HepG2 (cell line): Measurements from ENCODE around the gene FOXK2. TPM values are rescaled to one million over a fixed set of nuclear protein-coding genes. Genes with fewer than 3 reads are reported as not detected.

Source experiments
- ATAC-seq: fragments of 200-7000 bp; cut with Tn5 transposase; 3 replicates; pipeline ENCODE4 v1.9.1; 2020; ENCODE audit warnings: mild to moderate bottlenecking, moderate library complexity
- BruUV-seq: library from RNA; stranded (reverse); fragments of 400-500 nt; replicated peaks from 2 replicates; lab custom pipeline; 2021; lab: Mats Ljungman, UMichigan
- CTCF ChIA-PET: fragments of 300-600 bp; formaldehyde crosslinking; extraction: SDS; loops from one replicate; lab custom pipeline; 2021; ENCODE audit warnings: low total read pairs, inconsistent platforms, low intra/inter-chr PET ratio; lab: Yijun Ruan, JAX
- POLR2A ChIA-PET: fragments of 350-600 bp; sonication (Branson Sonifier 250); formaldehyde crosslinking; loops from one replicate; lab custom pipeline; 2020; ENCODE audit warnings: antibody characterized with exemption, inconsistent platforms; lab: Yijun Ruan, JAX
- DNase-seq: peaks from one replicate; pipeline ENCODE4 v3.0.0-alpha.2; 2015; ENCODE audit warnings: low spot score
- FAIRE-seq: peaks from 3 replicates; lab custom pipeline; 2011; peaks lifted over from hg19 to GRCh38; lab: Jason Lieb, UNC
- H2AFZ ChIP-seq: one replicate; pipeline ENCODE4 v1.6.1; 2011; ENCODE audit warnings: low read length, inconsistent platforms
- H3K27ac ChIP-seq: fragments of 300-600 bp; 3 replicates; pipeline ENCODE4 v1.8.0; 2011; ENCODE audit warnings: mixed run types, mild to moderate bottlenecking, mixed read lengths, low read length, inconsistent platforms; ENCODE audit not compliant: insufficient read depth; ENCODE audit errors: extremely low read length
- H3K27me3 ChIP-seq, 2 experiments: fragments of 200-600 bp in 1 of 2; 2 replicates in 1 of 2; 3 replicates in 1 of 2; pipeline versions ENCODE4 v1.6.0 to v1.8.0; 2011; ENCODE audit warnings: low read length in 2 of 2, mild to moderate bottlenecking in 2 of 2, moderate library complexity in 2 of 2, inconsistent platforms in 1 of 2; ENCODE audit not compliant: insufficient read depth in 2 of 2, control insufficient read depth in 1 of 2
- H3K36me3 ChIP-seq, 2 experiments: fragments of 200-600 bp in 1 of 2; replicated peaks in 1 of 2; 2 replicates in 1 of 2; 3 replicates in 1 of 2; pipeline versions ENCODE4 v1.5.1 to v1.8.0; 2011; ENCODE audit warnings: low read length in 2 of 2, inconsistent platforms in 1 of 2; ENCODE audit not compliant: insufficient read depth in 2 of 2, control insufficient read depth in 1 of 2
- H3K4me1 ChIP-seq: 2 replicates; pipeline ENCODE4 v1.5.1; 2012; ENCODE audit warnings: low read length, inconsistent platforms; ENCODE audit not compliant: insufficient read depth
- H3K4me2 ChIP-seq: 2 replicates; pipeline ENCODE4 v1.6.0; 2011; ENCODE audit warnings: low read depth, low read length, inconsistent platforms
- H3K4me3 ChIP-seq, 3 experiments: fragments of 200-600 bp in 1 of 3; sonication (generic), shearing (Covaris generic) in 1 of 3; replicated peaks in 1 of 3; 2 replicates each; pipeline ENCODE4 v1.5.1; 2011 to 2016; ENCODE audit warnings: low read length in 3 of 3, inconsistent platforms in 2 of 3, low read depth in 2 of 3, mild to moderate bottlenecking in 2 of 3, control low read depth in 1 of 3, mixed read lengths in 1 of 3; ENCODE audit not compliant: insufficient read depth in 1 of 3
- H3K79me2 ChIP-seq: one replicate; pipeline ENCODE4 v1.6.1; 2011; ENCODE audit warnings: low read length, inconsistent platforms; ENCODE audit not compliant: insufficient read depth
- H3K9ac ChIP-seq: 2 replicates; pipeline ENCODE4 v1.6.0; 2011; ENCODE audit warnings: mild to moderate bottlenecking, low read depth, low read length, inconsistent platforms; ENCODE audit not compliant: insufficient read depth
- H3K9me3 ChIP-seq: 2 replicates; pipeline ENCODE4 v1.5.1; 2012; ENCODE audit warnings: mild to moderate bottlenecking, low read length
- H4K20me1 ChIP-seq: 2 replicates; pipeline ENCODE4 v1.6.0; 2011; ENCODE audit warnings: inconsistent platforms, mild to moderate bottlenecking, low read length, moderate library complexity; ENCODE audit not compliant: insufficient read depth
- CSRNP2 ChIP-seq: sonication (generic); formaldehyde crosslinking; conservative IDR thresholded peaks from 2 replicates; pipeline ENCODE4 v1.8.0; 2022; ENCODE audit warnings: low read depth, missing genetic modification reagents
- DRAP1 ChIP-seq: IDR thresholded peaks from 2 replicates; pipeline ENCODE4 v1.6.1; 2016; ENCODE audit warnings: missing genetic modification reagents, missing compliant biosample characterization
- ESRRA ChIP-seq: sonication (generic); formaldehyde crosslinking; IDR thresholded peaks from 2 replicates; pipeline ENCODE4 v1.5.1; 2020; ENCODE audit warnings: mild to moderate bottlenecking, low read depth, missing genetic modification reagents
- GATAD1 ChIP-seq: IDR thresholded peaks from 2 replicates; pipeline ENCODE4 v1.6.1; 2016; ENCODE audit warnings: missing genetic modification reagents, missing compliant biosample characterization
- SRF ChIP-seq: IDR thresholded peaks from 2 replicates; pipeline ENCODE4 v1.6.1; 2011; ENCODE audit warnings: mild to moderate bottlenecking, low read depth, low read length, moderate library complexity
- ZFP37 ChIP-seq: sonication (generic); formaldehyde crosslinking; IDR thresholded peaks from 2 replicates; pipeline ENCODE4 v1.4.0; 2020; ENCODE audit warnings: missing genetic modification reagents, borderline replicate concordance
- ZKSCAN5 ChIP-seq: sonication (generic); formaldehyde crosslinking; IDR thresholded peaks from 2 replicates; pipeline ENCODE4 v1.5.1; 2020; ENCODE audit warnings: mild to moderate bottlenecking, missing genetic modification reagents
- ZNF180 ChIP-seq: sonication (generic); formaldehyde crosslinking; IDR thresholded peaks from 2 replicates; pipeline ENCODE4 v1.4.0; 2020; ENCODE audit warnings: low read depth, missing genetic modification reagents, borderline replicate concordance
- ZNF496 ChIP-seq: sonication (generic); formaldehyde crosslinking; IDR thresholded peaks from 2 replicates; pipeline ENCODE4 v1.8.1; 2023; ENCODE audit warnings: mild to moderate bottlenecking, moderate library complexity, missing genetic modification reagents; ENCODE audit not compliant: insufficient replicate concordance
- ZNF704 ChIP-seq: sonication (generic); formaldehyde crosslinking; IDR thresholded peaks from 2 replicates; pipeline ENCODE4 v1.8.1; 2023; ENCODE audit warnings: mild to moderate bottlenecking, inconsistent platforms, moderate library complexity, missing genetic modification reagents, borderline replicate concordance
- ZNF816 ChIP-seq: sonication (generic); formaldehyde crosslinking; IDR thresholded peaks from 2 replicates; pipeline ENCODE4 v1.8.0; 2022; ENCODE audit warnings: missing genetic modification reagents, mild to moderate bottlenecking, borderline replicate concordance
- in situ Hi-C: cut with HindIII; loops from 2 replicates; pipeline ENCODE4 v1.10.0; 2017; ENCODE audit warnings: low pct_unique_long_range_greater_than_20kb; ENCODE audit not compliant: extremely low pct_ligation_motif_present
- intact Hi-C: fragments of 100-400 bp; cut with micrococcal nuclease; formaldehyde crosslinking; loops from one replicate; pipeline ENCODE4 v1.10.0; 2022; ENCODE audit not compliant: unreplicated experiment
- polyA plus RNA-seq, 8 experiments: library from polyadenylated mRNA; depleted of rRNA in 3 of 8; stranded (reverse) in 7 of 8; unstranded in 1 of 8; fragments of >200 nt; fragmentation: Illumina TruSeq in 4 of 8; extraction: Trizol in 4 of 8; gene quantifications; 2 replicates each; pipeline versions ENCODE4 v1.2.1 to v1.2.3, GENCODE V29; 2011 to 2016; ENCODE audit warnings: low read depth in 4 of 8, missing spikeins in 1 of 8, mixed read lengths in 1 of 8; ENCODE audit not compliant: insufficient read depth in 1 of 8
- total RNA-seq, 5 experiments: library from RNA; depleted of rRNA; stranded (reverse); fragments of >200 nt; fragmentation: Illumina TruSeq; extraction: Trizol; gene quantifications; 2 replicates each; pipeline ENCODE4 v1.2.3, GENCODE V29; 2016; ENCODE audit warnings: low read depth in 1 of 5

FOXK2 gene
- total and polyA plus RNA-seq, 2 of the 13 experiments (the other 11 are each of a cell fraction or from before 2014, with no cell fraction given), result 67.1 to 67.2 TPM

GRCh38 chr17:82633343-82633742 is 113.8 kb downstream of the FOXK2 start:
- no peak overlapping the region for H2AFZ ChIP-seq
- H3K27me3 ChIP-seq, result no peaks in the 10 kb centered on the region
- H3K4me3 ChIP-seq, result no peak overlapping the region
- peaks cover 86% of the 10 kb centered on the region for H3K79me2 ChIP-seq
- CTCF ChIA-PET, result no interaction called here
- BruUV-seq, result no TSS peak
- no peak overlapping the region for H3K27ac ChIP-seq
- ATAC-seq (no peak), FAIRE-seq (no peak)
- no peaks in the 10 kb centered on the region for H3K9me3 ChIP-seq
- no peak overlapping the region for H3K9ac ChIP-seq
- peaks cover 14 to 69% of the 10 kb centered on the region in 2 experiments for H3K36me3 ChIP-seq
- peaks cover 41% of the 10 kb centered on the region for H3K4me1 ChIP-seq
- no peak overlapping the region for H3K4me2 ChIP-seq
- no peak for TF ChIP-seq SRF
- TF ChIP-seq DRAP1 (CRISPR knock-in tag), result no peak
- no peak for TF ChIP-seq ZNF704 (CRISPR knock-in tag)
- TF ChIP-seq CSRNP2 (CRISPR knock-in tag), result no peak
- no peak for TF ChIP-seq ZNF180 (CRISPR knock-in tag)
- TF ChIP-seq ESRRA, result no peak
- TF ChIP-seq ZNF816, result no peak
- no peak for TF ChIP-seq GATAD1 (CRISPR knock-in tag)
- no peak for TF ChIP-seq ZFP37 (CRISPR knock-in tag)
- no peak for TF ChIP-seq ZKSCAN5 (CRISPR knock-in tag)
- TF ChIP-seq ZNF496, result no peak
- TF ChIP-seq, all 625 proteins: peak for 0
- POLR2A ChIA-PET, result no interaction called here
- H4K20me1 ChIP-seq, result peaks cover 31% of the 10 kb centered on the region
- intact Hi-C loops (no loop called here), in situ Hi-C loops (no loop called here)
- DNase-seq, result no peak
